ENCODE data around the gene ZC3H10. TPM values are rescaled to one million over a fixed set of nuclear protein-coding genes. Genes with fewer than 3 reads are reported as not detected.

ZC3H10 gene
- total RNA-seq, 1 donor from 2014 or later: 8.0 TPM

DNA sequence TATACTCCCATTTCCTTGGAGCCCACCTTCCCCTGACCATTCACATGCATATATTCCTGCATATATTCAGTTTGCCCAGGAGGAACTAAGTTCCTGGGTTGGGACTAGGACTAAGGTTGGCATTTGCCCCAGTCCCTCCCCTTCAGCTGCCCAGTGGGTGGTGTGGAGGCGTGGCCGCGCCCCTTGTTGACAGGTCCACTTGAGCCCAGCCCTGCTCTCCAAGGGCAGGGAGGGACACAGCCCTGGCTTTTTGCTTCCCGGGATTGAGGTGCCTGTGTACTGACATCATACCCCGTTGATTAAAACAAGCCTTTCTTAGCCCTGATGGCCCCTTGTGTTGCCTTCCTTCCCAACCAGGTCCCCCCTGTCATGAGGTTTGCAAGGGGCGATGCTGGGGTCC lies 30.8 kb upstream of the ZC3H10 start:
- no peaks in the 10 kb centered on the region for H3K27me3 Mint-ChIP-seq (ENCODE audit: low read depth)
- H3K27ac Mint-ChIP-seq (ENCODE audit: unreplicated experiment): no peak overlapping the region
- no peaks in the 10 kb centered on the region for H3K36me3 Mint-ChIP-seq (ENCODE audit: low read depth)
- no peak overlapping the region for H3K4me3 Mint-ChIP-seq (ENCODE audit: unreplicated experiment)
- no peaks in the 10 kb centered on the region for H3K9me3 Mint-ChIP-seq (ENCODE audit: low read depth)
- TF ChIP-seq, protein P1, sequence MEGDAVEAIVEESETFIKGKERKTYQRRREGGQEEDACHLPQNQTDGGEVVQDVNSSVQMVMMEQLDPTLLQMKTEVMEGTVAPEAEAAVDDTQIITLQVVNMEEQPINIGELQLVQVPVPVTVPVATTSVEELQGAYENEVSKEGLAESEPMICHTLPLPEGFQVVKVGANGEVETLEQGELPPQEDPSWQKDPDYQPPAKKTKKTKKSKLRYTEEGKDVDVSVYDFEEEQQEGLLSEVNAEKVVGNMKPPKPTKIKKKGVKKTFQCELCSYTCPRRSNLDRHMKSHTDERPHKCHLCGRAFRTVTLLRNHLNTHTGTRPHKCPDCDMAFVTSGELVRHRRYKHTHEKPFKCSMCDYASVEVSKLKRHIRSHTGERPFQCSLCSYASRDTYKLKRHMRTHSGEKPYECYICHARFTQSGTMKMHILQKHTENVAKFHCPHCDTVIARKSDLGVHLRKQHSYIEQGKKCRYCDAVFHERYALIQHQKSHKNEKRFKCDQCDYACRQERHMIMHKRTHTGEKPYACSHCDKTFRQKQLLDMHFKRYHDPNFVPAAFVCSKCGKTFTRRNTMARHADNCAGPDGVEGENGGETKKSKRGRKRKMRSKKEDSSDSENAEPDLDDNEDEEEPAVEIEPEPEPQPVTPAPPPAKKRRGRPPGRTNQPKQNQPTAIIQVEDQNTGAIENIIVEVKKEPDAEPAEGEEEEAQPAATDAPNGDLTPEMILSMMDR (IDR thresholded peaks at IDR 0.05): no peak
- no peak for DNase-seq (ENCODE audit: low spot score)
- H3K4me1 Mint-ChIP-seq (ENCODE audit: low read depth): no peaks in the 10 kb centered on the region

GRCh38 chr12:56097738-56098137 lies 20.3 kb upstream of the ZC3H10 start:
- no peak for DNase-seq (ENCODE audit: low spot score)
- no peak overlapping the region for H3K27ac Mint-ChIP-seq (ENCODE audit: unreplicated experiment)
- no peaks in the 10 kb centered on the region for H3K4me1 Mint-ChIP-seq (ENCODE audit: low read depth)
- peaks cover 17% of the 10 kb centered on the region for H3K27me3 Mint-ChIP-seq (ENCODE audit: low read depth)
- no peak overlapping the region for H3K4me3 Mint-ChIP-seq (ENCODE audit: unreplicated experiment)
- H3K9me3 Mint-ChIP-seq (ENCODE audit: low read depth): peaks cover 6% of the 10 kb centered on the region
- no peaks in the 10 kb centered on the region for H3K36me3 Mint-ChIP-seq (ENCODE audit: low read depth)
- TF ChIP-seq, protein P1 (IDR thresholded peaks at IDR 0.05): no peak

GRCh38 chr12:56098592-56098991 lies 19.5 kb upstream of the ZC3H10 start:
- no peak for DNase-seq (ENCODE audit: low spot score)
- Mint-ChIP-seq H3K4me1 (ENCODE audit: low read depth) (peaks cover 6% of the 10 kb centered on the region), H3K36me3 (ENCODE audit: low read depth) (no peaks in the 10 kb centered on the region), H3K27me3 (ENCODE audit: low read depth) (peaks cover 15% of the 10 kb centered on the region), H3K9me3 (ENCODE audit: low read depth) (no peaks in the 10 kb centered on the region), H3K27ac (ENCODE audit: unreplicated experiment) (no peak overlapping the region), H3K4me3 (ENCODE audit: unreplicated experiment) (no peak overlapping the region)
- TF ChIP-seq, protein P1 (IDR thresholded peaks at IDR 0.05): no peak

- Mint-ChIP-seq H3K36me3 (ENCODE audit: low read depth) (no peaks in the 10 kb centered on the region), H3K4me3 (ENCODE audit: unreplicated experiment) (no peak overlapping the region), H3K27ac (ENCODE audit: unreplicated experiment) (no peak overlapping the region), H3K4me1 (ENCODE audit: low read depth) (peaks cover 11% of the 10 kb centered on the region), H3K9me3 (ENCODE audit: low read depth) (no peaks in the 10 kb centered on the region), H3K27me3 (ENCODE audit: low read depth) (peaks cover 15% of the 10 kb centered on the region)
- DNase-seq (ENCODE audit: low spot score): no peak
- TF ChIP-seq, protein P1 (IDR thresholded peaks at IDR 0.05): no peak
Observed at GRCh38 chr12:56099787-56100186, 18.3 kb upstream of the ZC3H10 start.

DNA sequence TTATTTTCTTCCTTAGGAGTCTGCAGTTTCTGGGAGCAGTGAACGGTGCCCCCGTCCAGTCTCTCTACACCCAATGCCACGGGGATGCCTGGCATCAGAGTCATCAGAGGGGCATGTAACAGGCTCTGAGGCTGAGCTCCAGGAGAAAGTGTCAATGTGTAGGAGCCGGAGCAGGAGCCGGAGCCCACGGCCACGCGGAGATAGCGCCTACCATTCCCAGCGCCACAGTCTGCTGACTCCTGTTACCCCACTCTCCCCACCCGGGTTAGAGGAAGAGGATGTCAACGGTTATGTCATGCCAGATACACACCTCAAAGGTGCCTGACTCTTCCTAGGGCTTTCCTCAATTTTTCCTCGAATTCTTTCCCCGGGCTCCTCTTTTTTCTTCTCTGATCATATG lies 17.0 kb upstream of the ZC3H10 start:
- Mint-ChIP-seq H3K36me3 (ENCODE audit: low read depth) (no peaks in the 10 kb centered on the region), H3K27ac (ENCODE audit: unreplicated experiment) (no peak overlapping the region), H3K27me3 (ENCODE audit: low read depth) (peaks cover 12% of the 10 kb centered on the region), H3K4me3 (ENCODE audit: unreplicated experiment) (no peak overlapping the region), H3K9me3 (ENCODE audit: low read depth) (no peaks in the 10 kb centered on the region), H3K4me1 (ENCODE audit: low read depth) (peaks cover 20% of the 10 kb centered on the region)
- TF ChIP-seq, protein P1 (IDR thresholded peaks at IDR 0.05): no peak
- DNase-seq (ENCODE audit: low spot score): no peak

Measured in chondrocyte (in vitro differentiated cells).